KMS-11 (cell line): ENCODE data around the gene MMRN1.

Experiments
- H2AFZ ChIP-seq: fragments of 200-600 bp; sonication (generic); 2 replicates; pipeline ENCODE4 v1.6.1; 2016; ENCODE audit warnings: antibody characterized with exemption, mixed run types, low read depth
- H3K27ac ChIP-seq: fragments of 200-600 bp; sonication (generic); 2 replicates; pipeline ENCODE4 v1.6.1; 2016; ENCODE audit warnings: mild to moderate bottlenecking, mixed run types
- H3K27me3 ChIP-seq: fragments of 200-600 bp; sonication (generic); 2 replicates; pipeline ENCODE4 v1.6.1; 2017; ENCODE audit warnings: mild to moderate bottlenecking, low read depth, mixed run types, moderate library complexity; ENCODE audit not compliant: insufficient read depth
- H3K36me3 ChIP-seq: fragments of 200-600 bp; sonication (generic); 2 replicates; pipeline ENCODE4 v1.6.1; 2017; ENCODE audit warnings: mild to moderate bottlenecking, mixed run types; ENCODE audit not compliant: insufficient read depth
- H3K4me1 ChIP-seq: fragments of 200-600 bp; sonication (generic); 2 replicates; pipeline ENCODE4 v1.6.1; 2016; ENCODE audit warnings: mild to moderate bottlenecking, low read depth, mixed run types; ENCODE audit not compliant: poor library complexity, severe bottlenecking
- H3K4me2 ChIP-seq: fragments of 200-600 bp; sonication (generic); 2 replicates; pipeline ENCODE4 v1.7.0; 2016; ENCODE audit warnings: mild to moderate bottlenecking, mixed run types
- H3K4me3 ChIP-seq: fragments of 200-600 bp; sonication (generic); IDR thresholded peaks from 2 replicates; pipeline ENCODE4 v1.6.1; 2017; ENCODE audit warnings: low read depth, low read length, mixed read lengths; ENCODE audit not compliant: insufficient read depth
- H3K79me2 ChIP-seq: fragments of 200-600 bp; sonication (generic); 2 replicates; pipeline ENCODE4 v1.6.1; 2016; ENCODE audit warnings: low read depth, mixed run types; ENCODE audit not compliant: insufficient read depth
- H3K9ac ChIP-seq: fragments of 200-600 bp; sonication (generic); 2 replicates; pipeline ENCODE4 v1.6.1; 2016; ENCODE audit warnings: mild to moderate bottlenecking, mixed run types
- H4K20me1 ChIP-seq: fragments of 200-600 bp; sonication (generic); 2 replicates; pipeline ENCODE4 v1.6.1; 2016; ENCODE audit warnings: mild to moderate bottlenecking, mixed run types; ENCODE audit not compliant: insufficient read depth
- TF ChIP-seq, protein P1 (sequence below): fragments of 200-600 bp; sonication (generic); conservative IDR thresholded peaks from 2 replicates; pipeline ENCODE4 v1.6.1; 2017; ENCODE audit warnings: low read depth, mild to moderate bottlenecking, antibody characterized with exemption, low read length, moderate library complexity, mixed read lengths

The MMRN1 gene

DNA sequence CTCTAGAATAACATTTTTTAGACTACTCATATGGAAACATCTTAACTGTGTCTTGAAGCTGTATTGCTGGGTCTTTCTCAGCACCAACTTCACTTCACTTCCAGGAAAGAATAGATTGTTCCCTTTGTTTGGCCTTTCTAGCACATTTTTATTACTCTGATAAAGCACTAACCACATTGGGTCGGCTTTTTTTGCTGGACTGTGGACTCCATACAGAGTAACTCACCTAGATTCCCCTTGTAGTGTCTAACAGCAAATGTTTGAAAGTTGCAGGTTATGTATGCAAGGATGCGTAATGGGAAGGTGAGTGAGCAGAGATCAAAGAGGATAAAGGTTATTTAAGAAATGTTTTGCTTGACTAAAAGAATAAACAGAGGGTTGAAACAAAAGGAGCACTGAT is 101.2 kb downstream of the MMRN1 start:
- no peaks in the 10 kb centered on the region for H3K36me3 ChIP-seq

DNA sequence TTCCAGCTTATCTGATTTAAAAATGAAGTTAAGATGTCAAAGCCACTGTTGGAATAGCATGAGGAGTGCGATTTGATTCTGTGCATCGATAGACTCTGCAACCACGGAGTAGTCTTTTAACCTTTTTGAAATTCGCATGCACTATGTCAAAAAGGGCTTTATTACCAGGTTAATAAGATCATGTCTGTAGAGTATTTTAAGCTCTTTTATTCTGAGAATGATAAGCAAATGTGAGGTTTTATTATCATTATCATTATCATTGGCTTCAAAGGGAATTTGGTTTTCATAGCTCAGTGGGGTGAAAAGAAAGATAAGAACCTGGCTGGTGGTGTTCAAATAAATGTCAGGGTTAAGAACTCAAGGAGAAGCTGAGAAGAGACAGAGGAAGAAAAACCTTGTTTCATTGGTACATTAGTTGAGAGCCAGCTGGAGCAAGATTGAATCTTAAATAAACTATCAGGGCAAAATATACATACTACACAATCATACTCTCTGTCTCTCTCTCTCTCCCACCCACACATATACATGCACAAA is 102.6 kb downstream of the MMRN1 start:
- no peak overlapping the region for H3K4me2 ChIP-seq
- H3K79me2 ChIP-seq = no peaks in the 10 kb centered on the region
- H3K36me3 ChIP-seq = no peaks in the 10 kb centered on the region
- no peaks in the 10 kb centered on the region for H3K4me1 ChIP-seq
- H3K4me3 ChIP-seq = no peak overlapping the region
- no peak overlapping the region for H2AFZ ChIP-seq
- no peak overlapping the region for H3K9ac ChIP-seq
- no peaks in the 10 kb centered on the region for H4K20me1 ChIP-seq
- no peak overlapping the region for H3K27ac ChIP-seq
- H3K27me3 ChIP-seq = no peaks in the 10 kb centered on the region
- TF ChIP-seq, protein P1, sequence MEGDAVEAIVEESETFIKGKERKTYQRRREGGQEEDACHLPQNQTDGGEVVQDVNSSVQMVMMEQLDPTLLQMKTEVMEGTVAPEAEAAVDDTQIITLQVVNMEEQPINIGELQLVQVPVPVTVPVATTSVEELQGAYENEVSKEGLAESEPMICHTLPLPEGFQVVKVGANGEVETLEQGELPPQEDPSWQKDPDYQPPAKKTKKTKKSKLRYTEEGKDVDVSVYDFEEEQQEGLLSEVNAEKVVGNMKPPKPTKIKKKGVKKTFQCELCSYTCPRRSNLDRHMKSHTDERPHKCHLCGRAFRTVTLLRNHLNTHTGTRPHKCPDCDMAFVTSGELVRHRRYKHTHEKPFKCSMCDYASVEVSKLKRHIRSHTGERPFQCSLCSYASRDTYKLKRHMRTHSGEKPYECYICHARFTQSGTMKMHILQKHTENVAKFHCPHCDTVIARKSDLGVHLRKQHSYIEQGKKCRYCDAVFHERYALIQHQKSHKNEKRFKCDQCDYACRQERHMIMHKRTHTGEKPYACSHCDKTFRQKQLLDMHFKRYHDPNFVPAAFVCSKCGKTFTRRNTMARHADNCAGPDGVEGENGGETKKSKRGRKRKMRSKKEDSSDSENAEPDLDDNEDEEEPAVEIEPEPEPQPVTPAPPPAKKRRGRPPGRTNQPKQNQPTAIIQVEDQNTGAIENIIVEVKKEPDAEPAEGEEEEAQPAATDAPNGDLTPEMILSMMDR = no peak

More for the DNA sequence above, 101.2 kb downstream of the MMRN1 start:
- Histone ChIP-seq H3K79me2 (no peaks in the 10 kb centered on the region), H3K27me3 (no peaks in the 10 kb centered on the region), H3K9ac (no peak overlapping the region), H3K4me2 (no peak overlapping the region), H3K27ac (no peak overlapping the region), H3K4me1 (no peaks in the 10 kb centered on the region), H4K20me1 (no peaks in the 10 kb centered on the region), H3K4me3 (no peak overlapping the region), H2AFZ (no peak overlapping the region)
- TF ChIP-seq, protein P1 = no peak

DNA sequence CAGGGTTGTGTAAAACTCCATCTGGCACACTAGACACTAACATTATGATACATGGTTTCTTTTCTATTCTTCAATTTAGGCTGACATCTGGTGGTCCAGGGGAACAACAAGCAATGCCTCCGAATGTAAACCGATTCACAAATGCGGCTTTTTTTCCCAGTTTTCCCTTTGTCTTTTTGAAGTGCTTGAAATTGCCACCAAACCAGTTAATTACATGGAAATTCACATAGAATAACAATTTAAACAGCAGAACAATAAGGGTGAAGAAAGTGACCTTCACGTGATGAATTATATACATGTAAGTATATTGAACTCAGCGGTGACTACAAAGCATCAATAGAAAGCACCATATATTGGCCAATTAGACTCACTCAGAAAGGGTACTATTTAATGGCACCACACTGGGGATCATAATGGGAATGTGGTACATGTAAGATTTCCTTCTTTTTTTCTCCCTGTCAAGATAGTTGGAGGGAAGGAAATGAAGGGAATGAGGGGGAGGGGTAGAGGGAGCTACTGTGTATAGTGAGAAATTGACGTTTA is 103.9 kb downstream of the MMRN1 start:
- Histone ChIP-seq H3K27ac (no peak overlapping the region), H3K36me3 (no peaks in the 10 kb centered on the region), H3K79me2 (no peaks in the 10 kb centered on the region), H3K4me1 (no peaks in the 10 kb centered on the region), H3K27me3 (no peaks in the 10 kb centered on the region), H4K20me1 (no peaks in the 10 kb centered on the region), H3K4me2 (no peak overlapping the region), H3K4me3 (no peak overlapping the region), H3K9ac (no peak overlapping the region), H2AFZ (no peak overlapping the region)
- TF ChIP-seq, protein P1 = no peak

DNA sequence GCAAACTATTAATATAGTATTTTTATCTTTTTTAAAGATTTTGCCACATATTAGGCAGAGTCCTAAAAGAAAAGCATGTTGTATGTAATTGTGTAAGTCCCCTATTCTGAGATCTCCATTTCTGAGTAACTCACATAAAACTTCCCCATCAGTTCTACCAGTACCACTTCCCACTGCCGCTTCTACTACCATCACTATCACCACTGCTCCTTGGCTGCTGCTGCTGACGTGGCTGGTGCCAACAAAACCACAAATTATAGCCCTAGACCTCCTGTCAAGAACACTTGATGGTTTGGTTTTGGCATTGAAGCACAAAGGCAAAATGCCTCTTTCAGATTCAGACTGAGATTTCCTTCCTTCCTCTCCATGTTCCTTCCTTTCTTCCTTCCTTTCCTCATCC is 106.4 kb downstream of the MMRN1 start:
- Histone ChIP-seq H3K27ac (no peak overlapping the region), H4K20me1 (no peaks in the 10 kb centered on the region), H3K4me1 (no peaks in the 10 kb centered on the region), H3K4me3 (no peak overlapping the region), H3K79me2 (no peaks in the 10 kb centered on the region), H2AFZ (no peak overlapping the region), H3K9ac (no peak overlapping the region), H3K4me2 (no peak overlapping the region), H3K27me3 (no peaks in the 10 kb centered on the region), H3K36me3 (no peaks in the 10 kb centered on the region)
- TF ChIP-seq, protein P1 = no peak
